Measurements from ENCODE around the gene LSP1. TPM values are rescaled to one million over a fixed set of nuclear protein-coding genes. Genes with fewer than 3 reads are reported as not detected.

Gene LSP1
- total and polyA plus RNA-seq, 2 of the 4 experiments (the other 2 are of a cell fraction), result not detected

GRCh38 chr11:1835671-1836010 is 17.2 kb upstream of the LSP1 start:
- dilution Hi-C loops (cut with HindIII; ENCODE audit: low sequenced_read_pairs, unreplicated experiment) (no loop called here), intact Hi-C loops (cut with micrococcal nuclease) (no loop called here)

More at GRCh38 chr11:1835671-1836010, 17.2 kb upstream of the LSP1 start:
- H4K20me1 ChIP-seq (ENCODE audit: insufficient read depth, low read length), result no peaks in the 10 kb centered on the region
- in situ Hi-C loops (cut with MboI; ENCODE audit: low sequenced_read_pairs), result no loop called here
- no peak overlapping the region for H2AK5ac ChIP-seq (ENCODE audit: low read depth, low read length)
- H3K18ac ChIP-seq (ENCODE audit: low read depth, low read length), result no peak overlapping the region
- no peaks in the 10 kb centered on the region; the same call in 1 of the 2 replicates for H3K4me1 ChIP-seq (ENCODE audit: control insufficient read depth, insufficient read depth, low read length)
- DNase-seq (no peak), ATAC-seq (ENCODE audit: low read depth) (no peak)
- H3K4ac ChIP-seq (ENCODE audit: low read depth, low read length), result no peak overlapping the region
- no peak for TF ChIP-seq NFE2L2 (IDR thresholded peaks at IDR 0.05; ENCODE audit: low read depth, low read length)
- TF ChIP-seq MAZ (IDR thresholded peaks at IDR 0.05; ENCODE audit: borderline replicate concordance, low read depth, low read length), result no peak
- TF ChIP-seq RAD21 (IDR thresholded peaks at IDR 0.05; ENCODE audit: low read length), result no peak
- no peak for TF ChIP-seq MXI1 (IDR thresholded peaks at IDR 0.05; ENCODE audit: borderline replicate concordance, low read depth, low read length)
- no peak for TF ChIP-seq ELK1 (IDR thresholded peaks at IDR 0.05; ENCODE audit: borderline replicate concordance, low read depth, low read length)
- TF ChIP-seq CEBPB (IDR thresholded peaks at IDR 0.05; ENCODE audit: low read depth, low read length), result no peak
- no peak for TF ChIP-seq MAFK (IDR thresholded peaks at IDR 0.05; ENCODE audit: low read depth, low read length)
- TF ChIP-seq POLR2A (IDR thresholded peaks at IDR 0.05; ENCODE audit: low read depth, low read length), result no peak
- no peak for TF ChIP-seq CHD1 (IDR thresholded peaks at IDR 0.05; ENCODE audit: low read depth, low read length)
- H2BK20ac ChIP-seq (ENCODE audit: low read depth, low read length), result no peak overlapping the region
- H2AFZ ChIP-seq (replicated peaks; ENCODE audit: low read length, poor library complexity), result no peak overlapping the region
- no peaks in the 10 kb centered on the region for H3K79me1 ChIP-seq (ENCODE audit: low read depth in 1 of 2, low read length in 2 of 2)
- no peak overlapping the region for H3K56ac ChIP-seq (ENCODE audit: extremely low read depth, insufficient read depth, low read length)
- no peak overlapping the region for H3K4me2 ChIP-seq (ENCODE audit: low read depth, low read length)
- H3K9me1 ChIP-seq (ENCODE audit: insufficient read depth, low read length), result no peaks in the 10 kb centered on the region
- no peak overlapping the region for H3K4me3 ChIP-seq (ENCODE audit: insufficient read depth, low read depth, low read length)
- no peak overlapping the region for H3K23ac ChIP-seq (ENCODE audit: low read depth, low read length)
- no peak overlapping the region for H2BK15ac ChIP-seq (ENCODE audit: low read depth, low read length)
- WGBS, 2 experiments (ENCODE audit: extremely low coverage in 2 of 2, insufficient read length in 1 of 2), result 72% methylated on average over 5 of the region's 12 CpGs; no CpG with 5 or more reads in 1 of the 2 experiments
- H4K8ac ChIP-seq (ENCODE audit: low read depth in 2 of 2, low read length in 2 of 2), result no peak overlapping the region
- no peak overlapping the region for H2AK9ac ChIP-seq (replicated peaks; ENCODE audit: low read depth, low read length, poor library complexity)
- H2BK5ac ChIP-seq (ENCODE audit: low read depth, low read length, poor library complexity, severe bottlenecking), result no peak overlapping the region
- CTCF ChIA-PET, result interaction anchor here (1.1 kb wide), 1 partner anchor 142 kb away, joined by 5 read pairs; no protein-coding TSS in a partner anchor
- no peaks in the 10 kb centered on the region for H3K36me3 ChIP-seq (ENCODE audit: control insufficient read depth, insufficient read depth, low read length)
- POLR2A ChIA-PET (ENCODE audit: unreplicated experiment), result no interaction called here
- BruUV-seq (replicated peaks), result no TSS peak
- no peak overlapping the region for H3K9ac ChIP-seq (ENCODE audit: low read depth, low read length)
- no peak overlapping the region for H2BK120ac ChIP-seq (ENCODE audit: low read depth, low read length)
- peaks cover 13% of the 10 kb centered on the region; the same call in 1 of the 2 replicates for H3K27me3 ChIP-seq (ENCODE audit: control insufficient read depth, insufficient read depth, low read length)
- H3K27ac ChIP-seq (ENCODE audit: insufficient read depth, low read length), result no peak overlapping the region
- no peak overlapping the region for H4K91ac ChIP-seq (ENCODE audit: insufficient read depth, low read depth, low read length)
- H4K5ac ChIP-seq (ENCODE audit: low read depth, low read length), result no peak overlapping the region
- no peak overlapping the region for H3K14ac ChIP-seq (replicated peaks; ENCODE audit: low read depth, low read length)
- no peaks in the 10 kb centered on the region for H3K9me3 ChIP-seq (ENCODE audit: control insufficient read depth, insufficient read depth, low read length)
